ENCODE data around the gene FAM110C.
"Not testable (repeated sequence)": the region's sequence is repeated elsewhere in the genome, so short reads cannot be mapped to it uniquely, and the experiment has no call there.

The FAM110C gene

DNA sequence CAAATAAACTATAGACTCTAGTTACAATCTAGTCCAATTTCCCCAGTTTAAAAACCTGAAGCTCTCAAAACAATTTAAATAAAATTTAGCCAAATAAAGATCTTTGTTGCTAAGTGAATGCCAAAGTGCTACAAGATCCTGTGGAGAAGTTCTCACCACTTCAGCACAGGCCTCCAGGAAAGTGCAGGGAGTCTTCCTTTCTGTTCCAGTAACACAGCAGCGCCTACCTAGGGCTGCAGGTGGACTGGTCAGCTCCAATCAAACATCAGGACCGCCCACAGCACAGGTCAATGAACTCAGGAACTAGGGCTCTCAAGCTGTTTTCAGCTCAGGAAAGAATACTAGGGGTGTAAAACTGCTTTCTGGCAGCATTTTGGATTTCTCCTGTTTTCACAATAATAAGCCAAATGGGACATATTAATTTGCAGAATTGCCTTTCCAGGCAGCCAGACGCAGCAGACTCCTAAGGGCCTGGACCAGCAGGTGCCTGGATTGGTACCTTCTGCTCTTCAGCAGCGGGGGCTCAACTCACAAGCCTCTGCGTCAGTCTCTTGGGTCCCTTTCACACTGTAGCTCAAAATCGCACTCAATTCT lies 1.5 kb downstream of the FAM110C start:
- DNase-seq (ENCODE audit: low spot score): no peak

DNA sequence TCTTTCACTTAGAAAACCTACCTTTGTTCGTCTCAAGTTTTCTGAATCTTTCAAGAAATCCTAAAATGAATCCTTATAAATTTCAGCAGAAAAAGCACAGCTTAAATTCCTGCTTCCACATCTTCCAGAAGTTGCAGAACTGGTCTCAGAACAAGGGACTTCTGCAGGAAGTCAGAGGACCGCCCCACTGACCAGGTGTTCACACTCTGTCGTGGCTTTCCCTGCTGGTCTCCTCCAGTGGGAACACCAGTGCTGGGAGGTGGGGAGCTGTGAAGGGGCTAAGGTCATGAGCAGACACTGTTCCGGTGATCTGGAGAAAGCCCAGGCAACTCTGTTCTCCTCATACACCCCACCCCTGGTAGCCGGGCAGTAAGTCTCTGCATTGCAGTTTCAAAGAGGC lies 3.5 kb downstream of the FAM110C start:
- no peak for DNase-seq (ENCODE audit: low spot score)

DNA sequence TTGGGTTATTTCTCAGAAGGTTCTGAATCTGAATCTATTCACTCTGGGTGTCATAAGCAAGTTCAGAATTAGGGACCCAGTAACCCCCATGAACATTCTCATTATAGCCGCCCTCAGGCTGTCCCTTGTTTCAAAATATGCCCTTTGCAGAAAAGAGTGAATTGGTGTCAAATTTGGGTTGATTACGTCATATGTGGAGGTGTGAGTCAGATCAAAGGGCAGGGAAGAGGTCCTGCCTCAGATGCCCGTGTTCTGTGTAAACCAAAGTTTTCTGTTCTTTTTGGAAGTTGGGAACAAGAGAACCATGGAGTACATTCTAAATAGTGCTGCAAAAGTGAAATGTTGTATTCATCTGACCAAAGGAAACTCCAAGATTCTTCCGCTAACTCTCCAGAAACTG lies 5.8 kb downstream of the FAM110C start:
- DNase-seq (ENCODE audit: low spot score): no peak

DNA sequence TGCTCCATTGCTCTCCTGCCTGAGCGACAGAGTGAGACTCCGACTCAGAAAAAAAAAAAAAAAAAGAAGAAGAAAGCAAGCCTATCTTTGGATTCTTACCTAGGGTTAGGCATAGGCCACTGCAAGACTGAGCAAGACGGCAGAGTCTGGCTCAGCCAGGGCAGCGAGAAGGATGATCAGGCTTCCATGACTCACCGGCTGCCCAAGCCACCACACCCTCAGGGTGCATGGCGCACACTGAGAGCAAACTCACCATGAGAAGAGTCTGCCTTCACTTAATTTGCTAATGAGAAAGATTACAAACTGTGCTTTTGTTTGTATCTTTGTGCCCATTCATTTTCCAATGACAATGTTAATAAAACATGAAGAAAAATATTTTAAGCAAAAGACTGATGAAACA lies 8.2 kb downstream of the FAM110C start:
- DNase-seq (ENCODE audit: low spot score): no peak

DNA sequence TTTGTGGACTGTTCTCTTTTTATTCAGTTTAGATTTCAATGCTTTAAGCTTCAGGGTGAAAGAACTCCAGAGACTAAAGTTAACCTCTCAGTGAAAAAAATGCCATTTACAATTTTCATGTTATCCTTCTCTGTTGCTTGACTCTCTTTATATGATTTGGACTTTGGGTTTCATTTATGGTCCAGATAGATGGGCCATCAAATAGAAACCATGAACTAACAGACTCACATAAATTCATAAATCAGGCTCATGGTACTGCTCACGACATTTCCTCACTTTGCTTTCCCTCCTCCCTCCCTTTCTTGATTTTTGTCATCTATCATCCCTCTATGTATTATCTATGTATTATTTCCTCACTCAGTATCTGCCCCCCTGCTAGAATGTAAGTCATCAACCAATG lies 10.0 kb downstream of the FAM110C start:
- no peak for DNase-seq (ENCODE audit: low spot score)

DNA sequence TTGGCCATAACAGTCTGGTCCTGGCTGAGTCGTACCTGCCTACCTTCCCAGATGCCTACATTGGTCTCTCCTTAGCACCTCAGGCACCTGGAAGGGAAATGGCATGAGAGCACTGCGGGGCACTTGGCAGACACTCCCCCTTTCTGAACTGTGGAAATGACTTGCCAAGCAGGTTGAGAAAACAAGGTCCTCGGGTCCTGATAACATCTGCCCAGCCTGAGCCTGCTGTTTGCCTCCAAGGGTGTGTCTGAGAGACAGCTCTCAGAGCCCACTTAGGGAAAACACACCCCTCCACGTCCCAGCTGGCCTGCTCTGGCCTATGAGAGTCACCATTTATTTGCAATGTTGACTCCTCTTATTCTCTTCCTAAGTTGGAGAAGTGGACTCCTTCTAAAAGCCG lies 10.5 kb downstream of the FAM110C start:
- no peak for DNase-seq (ENCODE audit: low spot score)

DNA sequence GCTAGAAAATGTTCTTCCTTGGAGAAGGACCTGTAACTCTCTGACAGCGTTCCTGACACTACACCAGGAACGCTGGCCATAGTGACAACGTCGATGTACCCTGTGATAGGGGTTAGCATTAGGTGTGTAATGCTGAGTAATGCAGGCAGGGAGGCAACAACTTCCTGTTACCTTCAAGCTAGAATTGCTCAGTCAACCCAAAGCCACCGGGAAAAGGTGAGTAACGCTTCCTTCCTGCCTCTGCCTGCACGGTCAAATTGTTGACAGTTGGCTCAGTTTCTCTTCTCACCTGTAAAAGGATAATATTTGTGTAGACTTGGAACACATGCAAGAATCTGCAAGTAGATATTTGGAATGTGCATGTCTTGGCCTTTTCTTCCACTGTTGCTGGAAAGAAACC lies 12.7 kb downstream of the FAM110C start:
- no peak for DNase-seq (ENCODE audit: low spot score)

DNA sequence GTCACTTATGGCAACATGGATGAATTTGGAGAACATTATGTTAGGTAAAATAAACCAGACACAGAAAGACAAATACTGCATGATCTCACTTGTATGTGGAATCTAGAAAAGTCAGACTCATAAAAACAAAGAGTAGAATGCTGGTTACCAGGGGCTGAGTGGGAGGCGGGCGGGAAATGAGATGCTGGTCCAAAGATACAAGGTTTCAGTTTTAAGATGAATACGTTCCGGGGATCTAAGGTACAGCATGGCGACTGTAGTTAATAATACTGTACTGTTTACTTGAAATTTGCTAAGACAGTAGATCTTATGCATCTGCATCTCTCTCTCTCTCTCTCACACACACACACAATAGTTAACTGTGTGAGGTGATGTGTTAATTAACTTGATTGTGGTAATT lies 14.2 kb downstream of the FAM110C start:
- no peak for DNase-seq (ENCODE audit: low spot score)

DNA sequence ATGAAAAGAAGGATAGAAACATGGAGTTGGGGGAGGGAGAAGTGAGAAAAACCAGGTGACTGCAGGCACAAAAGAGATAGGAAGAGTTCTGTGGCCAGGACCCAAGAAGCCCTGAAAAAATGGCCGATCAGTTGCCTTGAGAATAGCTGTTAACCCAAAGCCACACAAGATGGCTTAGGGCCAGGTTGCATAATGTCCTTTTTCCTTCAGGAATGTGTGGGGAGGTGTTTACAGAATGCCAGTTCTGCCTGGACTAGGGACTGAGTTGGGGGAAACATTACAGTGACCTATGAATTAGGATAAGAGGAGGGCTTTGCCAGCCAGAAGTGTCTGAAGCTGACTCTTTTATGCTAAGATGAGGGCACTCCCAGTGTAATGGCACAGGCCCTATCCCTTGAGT lies 17.1 kb downstream of the FAM110C start:
- DNase-seq (ENCODE audit: low spot score): no peak

DNA sequence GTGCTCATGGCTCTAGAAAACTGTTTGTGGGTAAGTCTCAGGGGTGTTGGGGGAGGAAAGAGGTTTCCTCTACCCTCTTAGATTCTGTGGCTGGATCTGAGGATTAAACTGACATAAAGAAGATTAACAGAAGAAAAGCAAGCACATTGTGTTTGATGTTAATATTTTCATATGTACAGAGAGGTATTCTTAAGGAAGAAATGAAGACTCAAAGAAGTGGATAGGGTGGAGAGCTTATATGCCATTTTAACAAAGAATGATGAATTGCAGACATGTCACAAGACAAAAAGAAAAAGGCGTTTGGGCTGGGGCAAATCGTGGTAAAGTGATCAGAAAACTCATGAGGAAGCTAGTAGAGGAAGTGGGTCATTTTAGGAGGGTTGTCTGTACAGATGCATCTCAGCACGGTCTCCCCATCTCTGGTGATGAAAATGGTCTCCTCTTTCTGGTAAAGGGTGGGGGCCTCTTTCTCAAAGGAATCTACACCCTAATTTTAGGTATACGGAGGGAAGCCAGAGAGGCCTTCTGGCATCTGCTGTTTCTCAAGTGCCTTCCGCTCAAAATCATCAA lies 17.8 kb downstream of the FAM110C start:
- DNase-seq (ENCODE audit: low spot score): no peak

DNA sequence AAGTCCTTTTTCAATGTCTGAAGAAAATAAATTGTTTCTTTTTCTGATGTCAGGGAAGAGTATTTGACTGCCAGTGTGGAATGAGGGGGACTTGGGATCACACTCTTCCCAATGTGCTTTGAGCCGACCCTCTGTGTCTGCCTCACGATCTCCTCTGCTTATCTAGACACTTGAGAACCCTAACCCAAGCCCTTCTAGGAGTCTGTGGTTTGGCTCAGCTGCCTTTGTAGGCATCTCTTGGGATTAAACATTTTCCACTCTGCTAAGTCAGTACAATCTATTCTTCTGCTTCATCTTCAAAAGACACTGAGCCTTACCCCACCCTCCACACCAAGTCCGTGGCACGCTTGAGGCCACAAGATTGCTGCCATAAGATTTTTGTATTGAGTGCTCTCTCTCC lies 19.4 kb downstream of the FAM110C start:
- DNase-seq (ENCODE audit: low spot score): no peak

DNA sequence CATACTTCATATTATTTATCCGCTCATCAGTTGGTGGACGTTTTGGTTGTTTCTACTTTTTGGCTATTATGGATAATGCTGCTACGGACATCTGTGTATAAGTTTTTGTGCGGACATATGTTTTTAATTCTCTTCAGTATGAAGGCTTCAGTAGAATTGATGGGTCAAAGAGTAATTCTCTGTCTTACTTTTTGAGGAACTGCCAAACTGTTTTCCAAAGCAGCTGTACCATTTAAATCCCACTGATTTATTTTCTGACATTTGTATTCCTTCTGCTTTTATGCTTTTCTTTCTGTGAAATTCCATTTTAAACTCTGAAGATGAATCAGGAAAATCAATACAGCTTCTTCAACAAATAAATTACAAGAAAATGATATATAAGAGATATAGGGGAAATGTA lies 20.8 kb downstream of the FAM110C start:
- DNase-seq (ENCODE audit: low spot score): no peak

DNA sequence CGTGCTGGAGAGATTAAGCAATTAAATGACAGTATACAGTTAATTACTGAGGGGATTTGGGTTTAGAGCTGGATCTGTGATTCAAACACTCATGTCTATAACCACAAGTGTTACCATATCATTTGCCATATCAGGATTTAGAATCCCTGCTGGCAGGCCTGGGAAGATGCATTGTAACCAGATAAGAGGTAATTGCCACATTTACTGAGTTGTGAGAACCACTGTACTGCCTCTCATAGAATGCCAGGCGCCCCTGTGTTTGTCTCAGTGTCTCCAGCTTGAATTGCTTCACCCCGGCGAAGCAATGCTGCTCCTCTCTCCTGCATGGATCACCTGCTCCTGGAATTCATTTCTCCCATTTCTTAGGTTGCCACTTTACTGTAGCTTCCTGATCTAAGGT lies 21.7 kb downstream of the FAM110C start:
- DNase-seq (ENCODE audit: low spot score): not testable (repeated sequence)

DNA sequence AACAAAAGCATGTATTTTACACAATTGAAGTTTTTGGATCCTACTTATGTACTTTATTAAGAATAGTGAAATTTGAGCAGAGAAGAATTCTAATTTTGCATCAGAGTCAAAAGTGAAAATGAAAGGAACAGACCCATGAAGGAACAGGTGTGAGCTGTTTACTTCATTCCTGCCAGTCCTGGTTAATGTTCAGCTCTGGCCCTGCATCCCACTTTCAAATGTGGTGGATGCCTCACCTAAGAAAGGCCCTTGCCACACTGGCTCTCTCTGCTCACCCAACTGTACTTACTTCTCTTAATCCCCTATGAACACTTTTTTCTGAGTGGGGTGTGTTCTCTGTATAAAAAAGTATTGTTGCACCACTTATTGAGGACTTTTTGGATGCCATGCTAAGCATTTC lies 22.2 kb downstream of the FAM110C start:
- DNase-seq (ENCODE audit: low spot score): no peak

DNA sequence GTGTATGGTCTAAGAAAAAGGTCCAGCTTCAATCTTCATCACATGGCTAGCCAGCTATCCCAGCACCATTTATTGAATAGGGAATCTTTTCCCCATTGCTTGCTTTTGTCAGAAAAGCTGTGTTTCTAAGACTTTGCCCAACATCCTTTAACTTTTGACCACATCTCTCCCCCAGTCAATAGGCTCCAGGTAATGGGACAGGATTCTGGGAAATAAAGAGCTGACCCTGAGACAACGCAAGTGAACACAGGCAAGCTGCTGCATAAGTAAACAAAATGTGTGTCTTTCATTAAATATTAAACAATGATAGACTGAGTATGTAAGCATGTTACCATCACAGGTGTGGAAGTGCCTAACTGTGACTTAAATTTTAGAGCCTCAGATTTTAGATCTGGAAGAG lies 23.0 kb downstream of the FAM110C start:
- no peak for DNase-seq (ENCODE audit: low spot score)

DNA sequence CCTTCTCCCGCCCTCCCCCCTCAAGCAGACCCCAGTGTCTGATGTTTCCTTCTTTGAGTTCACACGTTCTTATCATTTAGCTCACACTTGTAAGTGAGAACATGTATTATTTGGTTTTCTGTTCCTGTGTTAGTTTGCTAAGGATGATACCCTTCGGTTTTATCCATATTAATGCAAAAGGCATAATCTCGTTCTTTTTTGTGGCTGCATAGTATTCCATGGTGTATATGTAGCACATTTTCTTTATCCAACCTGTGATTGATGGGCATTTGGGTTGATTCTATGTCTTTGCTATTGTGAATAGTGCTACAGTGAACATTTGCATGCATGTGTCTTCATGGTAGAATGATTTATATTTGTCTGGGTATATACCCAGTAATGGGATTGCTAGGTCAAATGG lies 24.1 kb downstream of the FAM110C start:
- not testable (repeated sequence) for DNase-seq (ENCODE audit: low spot score)

DNA sequence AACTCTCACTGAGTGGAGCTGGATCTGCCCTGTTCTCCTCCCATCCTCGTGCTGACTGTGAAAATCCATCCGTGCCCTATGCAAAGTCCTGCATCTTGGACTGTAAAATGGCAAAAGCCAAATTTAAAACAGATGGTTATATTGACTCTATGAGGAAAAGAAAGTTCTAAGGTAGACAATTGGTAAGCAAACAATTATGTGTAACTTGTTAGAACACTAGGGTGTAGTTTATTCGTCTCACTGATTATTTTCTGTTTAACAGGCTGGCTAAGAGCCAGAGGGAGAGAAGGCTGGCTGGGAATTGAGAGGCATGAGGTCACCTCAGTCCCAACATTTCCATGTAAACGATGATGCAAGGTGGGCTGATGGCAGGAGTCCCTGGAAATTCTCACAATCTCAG lies 26.0 kb downstream of the FAM110C start:
- DNase-seq (ENCODE audit: low spot score): not testable (repeated sequence)

DNA sequence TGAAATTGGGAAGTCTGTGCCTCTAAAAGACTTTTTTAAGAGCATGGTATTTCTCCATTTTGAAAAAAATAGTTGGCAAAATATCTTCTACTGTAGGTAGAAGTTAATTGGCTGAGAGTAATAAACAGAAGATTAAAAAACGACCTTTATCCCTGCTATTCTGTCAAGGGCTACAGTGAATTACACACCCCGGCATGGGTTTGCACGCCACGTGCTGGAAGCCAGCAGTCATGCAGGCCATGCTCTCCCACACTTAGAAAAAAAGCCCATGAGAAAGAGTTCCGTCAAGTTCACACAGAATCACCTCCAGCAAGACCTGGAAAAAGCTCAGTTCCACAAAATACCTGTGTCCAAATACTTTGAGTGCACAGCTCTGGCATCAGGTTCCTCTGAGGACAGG lies 26.8 kb downstream of the FAM110C start:
- DNase-seq (ENCODE audit: low spot score): no peak

DNA sequence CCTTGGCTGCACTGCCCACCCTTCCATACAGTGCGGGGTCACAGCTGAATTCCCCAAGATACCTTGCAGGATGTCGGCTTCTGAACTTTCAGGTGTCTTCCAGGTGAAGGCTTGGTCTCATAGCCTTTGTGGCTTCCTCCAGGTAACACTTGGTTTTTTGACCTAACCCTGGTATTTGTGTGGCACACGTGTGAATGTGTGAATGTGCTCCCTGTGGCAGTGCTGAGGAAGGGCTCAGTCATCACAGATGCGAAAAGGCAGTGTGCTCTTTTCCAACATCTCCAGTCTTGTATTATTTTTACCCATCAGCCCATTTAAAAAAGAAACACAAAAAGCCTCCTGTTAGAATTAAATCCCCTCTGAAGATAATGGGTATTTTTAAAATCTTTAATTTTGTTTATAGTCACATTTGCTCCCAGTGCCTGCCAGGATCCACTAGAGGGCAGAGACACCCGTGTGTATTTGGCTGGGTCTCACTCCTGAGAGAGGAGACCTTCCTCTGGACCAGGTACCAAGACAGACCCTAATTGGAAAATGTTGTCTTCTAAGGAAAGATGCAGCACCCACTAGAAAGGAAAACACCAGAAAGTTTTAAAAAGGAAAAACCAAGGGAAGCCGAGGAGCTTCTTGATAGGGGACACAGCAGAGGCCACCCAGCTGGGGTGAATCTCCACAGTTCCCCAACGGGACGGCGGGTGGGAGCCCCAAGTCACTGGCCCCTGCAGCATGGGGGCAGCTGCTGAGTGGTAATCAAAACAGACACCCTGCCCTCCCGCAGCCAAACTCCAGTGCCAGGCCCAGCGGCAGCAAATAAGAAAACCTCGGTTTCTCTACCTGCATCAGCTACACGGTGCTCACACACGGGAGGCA lies 27.7 kb downstream of the FAM110C start:
- DNase-seq (ENCODE audit: low spot score): no peak

DNA sequence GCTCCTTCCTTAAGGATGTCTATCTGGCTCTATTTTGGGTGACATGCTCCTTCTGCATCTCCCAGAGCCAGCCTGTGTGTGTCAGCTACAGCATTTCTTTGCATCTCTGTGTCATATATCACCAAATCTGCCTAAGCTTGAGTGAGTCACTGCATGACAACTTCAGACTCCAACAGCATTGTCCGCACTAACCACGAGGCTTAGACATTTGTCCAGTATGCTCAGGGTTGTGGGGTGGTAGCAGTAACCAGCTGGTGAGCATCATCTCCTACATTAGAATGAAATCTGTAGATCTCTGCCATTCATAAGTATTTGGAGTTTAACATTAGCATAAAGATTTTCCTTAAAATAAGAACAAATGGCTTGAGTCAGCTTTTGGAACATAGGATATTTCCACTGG lies 30.4 kb downstream of the FAM110C start:
- DNase-seq (ENCODE audit: low spot score): not testable (repeated sequence)

DNA sequence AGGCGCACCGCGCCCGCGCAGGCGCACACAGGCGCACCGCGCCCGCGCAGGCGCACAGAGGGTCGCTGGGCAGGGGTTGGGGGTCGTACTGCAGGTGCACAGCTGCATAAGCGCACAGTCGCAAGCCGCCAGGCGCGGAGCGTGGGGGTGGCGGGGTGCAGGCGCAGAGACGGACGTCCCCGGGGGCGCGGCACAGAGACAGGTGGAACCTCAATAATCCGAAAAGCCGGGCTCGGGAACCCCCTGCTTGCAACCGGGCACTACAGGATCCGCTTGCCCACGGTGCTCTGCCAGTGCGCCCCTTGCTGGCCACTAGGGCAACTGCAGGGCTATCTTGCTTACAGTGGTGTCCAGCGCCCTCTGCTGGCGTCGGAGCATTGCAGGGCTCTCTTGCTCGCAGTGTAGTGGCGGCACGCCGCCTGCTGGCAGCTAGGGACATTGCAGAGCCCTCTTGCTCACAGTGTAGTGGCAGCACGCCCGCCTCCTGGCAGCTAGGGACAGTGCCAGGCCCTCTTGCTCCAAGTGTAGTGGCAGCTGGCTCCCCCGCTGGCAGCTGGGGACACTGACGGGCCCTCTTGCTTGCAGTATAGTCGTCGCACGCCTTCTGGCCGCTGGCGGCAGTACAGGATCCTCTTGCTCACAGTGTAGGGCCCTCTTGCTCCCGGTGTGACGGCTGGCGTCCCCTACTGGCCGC lies 34.9 kb downstream of the FAM110C start:
- DNase-seq (ENCODE audit: low spot score): peak; percentile 36

DNA sequence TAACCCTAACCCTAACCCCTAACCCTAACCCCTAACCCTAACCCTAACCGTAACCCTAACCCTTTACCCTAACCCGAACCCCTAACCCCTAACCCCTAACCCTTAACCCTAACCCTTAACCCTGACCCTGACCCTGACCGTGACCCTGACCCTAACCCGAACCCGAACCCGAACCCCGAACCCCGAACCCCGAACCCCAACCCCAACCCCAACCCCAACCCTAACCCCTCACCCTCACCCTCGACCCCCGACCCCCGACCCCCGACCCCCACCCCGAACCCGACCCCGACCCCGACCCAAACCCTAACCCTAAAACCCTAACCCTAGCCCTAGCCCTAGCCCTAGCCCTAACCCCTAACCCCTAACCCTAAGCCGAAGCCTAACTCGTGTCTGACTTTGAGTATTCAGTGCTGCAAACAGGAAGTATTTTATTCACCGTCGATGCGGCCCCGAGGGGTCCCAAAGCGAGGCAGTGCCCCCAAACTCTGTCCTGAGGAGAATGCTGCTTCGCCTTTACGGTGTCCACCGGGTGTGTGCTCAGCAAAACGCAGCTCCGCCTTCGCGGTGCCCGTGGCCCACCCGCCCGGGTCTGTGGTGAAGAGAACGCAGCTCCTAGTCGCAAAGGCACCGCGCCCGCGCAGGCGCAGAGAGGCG lies 36.0 kb downstream of the FAM110C start:
- no peak for DNase-seq (ENCODE audit: low spot score)

Data from hematopoietic multipotent progenitor cell treated with erythropoietin and hydrocortisone succinate and interleukin-3 and kit ligand, for 15 days (in vitro differentiated cells).